Endothelial cell of umbilical vein (primary cell): Measurements from ENCODE around the gene HOXB7.

Source experiments
- CTCF ChIP-seq, 2 donors: IDR thresholded peaks; 1 replicate in 1 of 2; 2 replicates in 1 of 2; pipeline ENCODE4 v1.5.1; 2011; ENCODE audit warnings: low read length in 2 of 2, mild to moderate bottlenecking in 2 of 2, moderate library complexity in 2 of 2, control low read depth in 1 of 2, inconsistent platforms in 1 of 2, low read depth in 1 of 2; ENCODE audit not compliant: insufficient read depth in 1 of 2; ENCODE audit errors: extremely low read depth in 1 of 2
- POLR2A ChIP-seq: IDR thresholded peaks from 2 replicates; pipeline ENCODE4 v1.6.1; 2012; ENCODE audit warnings: low read depth, mild to moderate bottlenecking, control low read depth, low read length
- POLR2AphosphoS5 ChIP-seq: IDR thresholded peaks from 2 replicates; pipeline ENCODE4 v1.6.1; 2012; ENCODE audit warnings: low read depth, mild to moderate bottlenecking, control low read depth, low read length, moderate library complexity; ENCODE audit not compliant: insufficient read depth

- TF ChIP-seq POLR2A (no peak), CTCF (IDR thresholded peaks at IDR 0.05; ENCODE audit: extremely low read depth in 1 of 2, insufficient read depth in 1 of 2, low read depth in 1 of 2, low read length in 2 of 2) (no peak), POLR2AphosphoS5 (no peak)
Observed at GRCh38 chr17:48569240-48569582, 41.6 kb downstream of the HOXB7 start.
